Smooth muscle cell (in vitro differentiated cells): ENCODE measurements around the gene RABGAP1L. TPM values are rescaled to one million over a fixed set of nuclear protein-coding genes. Genes with fewer than 3 reads are reported as not detected.

Source experiments
- DNase-seq: peaks from one replicate; lab custom pipeline; 2025; ENCODE audit not compliant: unreplicated experiment; lab: John Stamatoyannopoulos, UW
- H2AFZ ChIP-seq: fragments of 200-600 bp; sonication (generic); 2 replicates; pipeline ENCODE4 v1.6.0; 2016; ENCODE audit warnings: antibody characterized with exemption, low read depth, mild to moderate bottlenecking
- H3F3A ChIP-seq: fragments of 200-600 bp; sonication (generic); 2 replicates; pipeline ENCODE4 v1.6.0; 2017; ENCODE audit warnings: antibody characterized with exemption, low read depth
- H3K27ac ChIP-seq: fragments of 200-600 bp; sonication (generic); 2 replicates; pipeline ENCODE4 v1.5.1; 2016; ENCODE audit warnings: low read depth, mild to moderate bottlenecking
- H3K27me3 ChIP-seq: fragments of 200-600 bp; sonication (generic); 2 replicates; pipeline ENCODE4 v1.6.1; 2016; ENCODE audit warnings: low read depth, mild to moderate bottlenecking
- H3K36me3 ChIP-seq: fragments of 200-600 bp; sonication (generic); 2 replicates; pipeline ENCODE4 v1.5.1; 2016; ENCODE audit warnings: low read depth
- H3K4me1 ChIP-seq: fragments of 200-600 bp; sonication (generic); 2 replicates; pipeline ENCODE4 v1.5.1; 2016; ENCODE audit warnings: low read depth
- H3K4me2 ChIP-seq: fragments of 200-600 bp; sonication (generic); 2 replicates; pipeline ENCODE4 v1.6.0; 2016; ENCODE audit warnings: mild to moderate bottlenecking
- H3K4me3 ChIP-seq: fragments of 200-600 bp; sonication (generic); 2 replicates; pipeline ENCODE4 v1.5.1; 2016; ENCODE audit warnings: mild to moderate bottlenecking
- H3K79me2 ChIP-seq: fragments of 200-600 bp; sonication (generic); 2 replicates; pipeline ENCODE4 v1.6.0; 2016; ENCODE audit warnings: low read depth, mild to moderate bottlenecking
- H3K9ac ChIP-seq: fragments of 200-600 bp; sonication (generic); 2 replicates; pipeline ENCODE4 v1.6.0; 2016; ENCODE audit warnings: low read depth
- H3K9me3 ChIP-seq: fragments of 200-600 bp; sonication (generic); replicated peaks from 2 replicates; pipeline ENCODE4 v1.5.1; 2016; ENCODE audit warnings: low read depth
- H4K20me1 ChIP-seq: fragments of 200-600 bp; sonication (generic); 2 replicates; pipeline ENCODE4 v1.6.0; 2016; ENCODE audit warnings: low read depth
- WGBS: methylation state at CpG from one replicate; pipeline ENCODE4 v1.1.7; 2016; ENCODE audit warnings: low lambda C conversion rate; 5-methylcytosine and 5-hydroxymethylcytosine counted together
- polyA plus RNA-seq: library from polyadenylated mRNA; unstranded; fragments of >200 nt; fragmentation: Nextera tagmentation; extraction: Ambion mirVana; gene quantifications from 2 replicates; pipeline ENCODE4 v1.2.1, GENCODE V29; 2016
- total RNA-seq: library from RNA; depleted of rRNA; stranded (reverse); fragments of >200 nt; gene quantifications from 2 replicates; pipeline ENCODE4 v1.2.3, GENCODE V29; 2014
- TF ChIP-seq, protein P1 (sequence below): fragments of 200-600 bp; sonication (generic); IDR thresholded peaks from 2 replicates; pipeline ENCODE4 v1.5.1; 2017; ENCODE audit warnings: borderline replicate concordance, mild to moderate bottlenecking, antibody characterized with exemption; ENCODE audit not compliant: insufficient read depth, poor library complexity, severe bottlenecking

The RABGAP1L gene
- total and polyA plus RNA-seq, 2 experiments from 2014 or later = 4.8 to 24.7 TPM

DNA sequence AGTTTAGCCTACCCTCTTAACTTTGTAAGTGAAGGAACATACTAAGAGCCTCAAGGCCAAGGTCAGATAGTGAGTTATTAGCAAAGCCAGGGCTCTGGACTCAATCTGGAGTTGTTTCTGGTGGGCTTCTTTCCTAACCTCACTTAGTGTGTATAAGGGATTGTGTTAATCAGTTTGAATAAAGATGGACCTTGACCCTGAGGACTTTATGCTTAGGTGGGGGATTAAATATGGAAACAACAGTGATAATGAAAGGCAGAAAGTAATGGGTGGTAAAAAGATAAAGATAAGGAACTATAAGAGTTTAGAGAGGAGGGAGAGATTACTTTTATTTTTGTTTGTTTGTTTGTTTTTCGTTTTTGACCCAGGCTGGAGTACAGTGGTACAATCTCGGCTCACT, 5.5 kb downstream of the RABGAP1L start:
- H3K9ac ChIP-seq = no peak overlapping the region
- H3K4me2 ChIP-seq = no peak overlapping the region
- H3K9me3 ChIP-seq = no peaks in the 10 kb centered on the region
- WGBS = 93% methylated on average over 2 of the region's 2 CpGs
- peaks cover 60% of the 10 kb centered on the region for H4K20me1 ChIP-seq
- peaks cover 4% of the 10 kb centered on the region for H3F3A ChIP-seq
- H3K27ac ChIP-seq = no peak overlapping the region
- H3K79me2 ChIP-seq = peaks cover 46% of the 10 kb centered on the region
- H3K36me3 ChIP-seq = no peaks in the 10 kb centered on the region
- H3K4me1 ChIP-seq = no peaks in the 10 kb centered on the region
- DNase-seq = no peak
- TF ChIP-seq, protein P1, sequence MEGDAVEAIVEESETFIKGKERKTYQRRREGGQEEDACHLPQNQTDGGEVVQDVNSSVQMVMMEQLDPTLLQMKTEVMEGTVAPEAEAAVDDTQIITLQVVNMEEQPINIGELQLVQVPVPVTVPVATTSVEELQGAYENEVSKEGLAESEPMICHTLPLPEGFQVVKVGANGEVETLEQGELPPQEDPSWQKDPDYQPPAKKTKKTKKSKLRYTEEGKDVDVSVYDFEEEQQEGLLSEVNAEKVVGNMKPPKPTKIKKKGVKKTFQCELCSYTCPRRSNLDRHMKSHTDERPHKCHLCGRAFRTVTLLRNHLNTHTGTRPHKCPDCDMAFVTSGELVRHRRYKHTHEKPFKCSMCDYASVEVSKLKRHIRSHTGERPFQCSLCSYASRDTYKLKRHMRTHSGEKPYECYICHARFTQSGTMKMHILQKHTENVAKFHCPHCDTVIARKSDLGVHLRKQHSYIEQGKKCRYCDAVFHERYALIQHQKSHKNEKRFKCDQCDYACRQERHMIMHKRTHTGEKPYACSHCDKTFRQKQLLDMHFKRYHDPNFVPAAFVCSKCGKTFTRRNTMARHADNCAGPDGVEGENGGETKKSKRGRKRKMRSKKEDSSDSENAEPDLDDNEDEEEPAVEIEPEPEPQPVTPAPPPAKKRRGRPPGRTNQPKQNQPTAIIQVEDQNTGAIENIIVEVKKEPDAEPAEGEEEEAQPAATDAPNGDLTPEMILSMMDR = no peak
- H3K4me3 ChIP-seq = no peak overlapping the region
- H3K27me3 ChIP-seq = no peaks in the 10 kb centered on the region
- H2AFZ ChIP-seq = no peak overlapping the region

DNA sequence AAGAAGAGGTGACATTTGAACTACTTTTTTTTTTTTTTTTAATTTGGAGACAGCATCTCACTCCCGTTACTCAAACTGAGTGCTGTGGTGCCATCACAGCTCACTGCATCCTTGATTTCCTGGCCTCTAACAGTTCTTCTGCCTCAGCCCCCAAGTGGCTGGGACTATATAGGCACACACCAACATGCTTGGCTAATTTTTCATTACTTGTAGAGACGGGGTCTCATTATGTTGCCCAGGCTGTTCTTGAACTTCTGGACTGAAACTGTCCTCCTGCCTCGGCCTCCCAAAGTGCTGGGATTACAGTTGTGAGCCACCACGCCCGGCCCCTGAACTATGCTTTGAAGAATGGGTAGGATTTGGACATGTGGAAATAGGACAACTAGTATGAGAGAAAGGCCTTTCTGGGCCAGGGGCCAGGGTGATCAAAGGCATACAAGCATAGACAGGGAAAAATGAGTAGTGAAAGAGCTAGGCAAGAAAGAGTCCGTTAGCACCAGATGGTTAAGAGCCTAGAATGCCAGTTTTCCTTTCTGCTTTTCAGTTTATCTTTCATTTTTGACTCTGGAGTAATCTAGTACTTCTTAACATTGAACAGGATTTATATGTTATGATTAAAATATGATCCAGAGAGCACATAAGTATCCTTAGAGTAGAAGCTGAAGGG, 6.3 kb downstream of the RABGAP1L start:
- TF ChIP-seq, protein P1 = no peak
- Histone ChIP-seq H3K9ac (no peak overlapping the region), H3K4me1 (no peaks in the 10 kb centered on the region), H3K36me3 (no peaks in the 10 kb centered on the region), H3F3A (peaks cover 4% of the 10 kb centered on the region), H3K9me3 (no peaks in the 10 kb centered on the region), H2AFZ (no peak overlapping the region), H3K27me3 (no peaks in the 10 kb centered on the region), H3K4me3 (no peak overlapping the region), H4K20me1 (peaks cover 57% of the 10 kb centered on the region), H3K4me2 (no peak overlapping the region), H3K27ac (no peak overlapping the region), H3K79me2 (peaks cover 42% of the 10 kb centered on the region)
- DNase-seq = no peak
- 93% methylated on average over 6 of the region's 6 CpGs for WGBS

GRCh38 chr1:174166530-174167264, 7.4 kb downstream of the RABGAP1L start:
- no peaks in the 10 kb centered on the region for H3K4me1 ChIP-seq
- peaks cover 46% of the 10 kb centered on the region for H3K79me2 ChIP-seq
- H3K27ac ChIP-seq = no peak overlapping the region
- no peaks in the 10 kb centered on the region for H3K27me3 ChIP-seq
- no peak overlapping the region for H3K4me2 ChIP-seq
- no peak overlapping the region for H3K4me3 ChIP-seq
- H3F3A ChIP-seq = peaks cover 4% of the 10 kb centered on the region
- WGBS = 92% methylated on average over 5 of the region's 5 CpGs
- H3K9ac ChIP-seq = no peak overlapping the region
- TF ChIP-seq, protein P1 = no peak
- H3K36me3 ChIP-seq = no peaks in the 10 kb centered on the region
- no peak for DNase-seq
- H4K20me1 ChIP-seq = peaks cover 49% of the 10 kb centered on the region
- no peaks in the 10 kb centered on the region for H3K9me3 ChIP-seq
- H2AFZ ChIP-seq = no peak overlapping the region
